GM18505 (cell line): ENCODE data around the gene UBN2.

Experiments
- ATAC-seq: cut with Tn5 transposase; IDR thresholded peaks from one replicate; pipeline ENCODE4 v1.9.1; 2021; ENCODE audit not compliant: unreplicated experiment
- POLR2A ChIP-seq: IDR thresholded peaks from 4 replicates; pipeline ENCODE4 v1.6.1; 2011; ENCODE audit warnings: borderline replicate concordance; ENCODE audit not compliant: insufficient read depth, insufficient read length; ENCODE audit errors: extremely low read depth

Gene UBN2

DNA sequence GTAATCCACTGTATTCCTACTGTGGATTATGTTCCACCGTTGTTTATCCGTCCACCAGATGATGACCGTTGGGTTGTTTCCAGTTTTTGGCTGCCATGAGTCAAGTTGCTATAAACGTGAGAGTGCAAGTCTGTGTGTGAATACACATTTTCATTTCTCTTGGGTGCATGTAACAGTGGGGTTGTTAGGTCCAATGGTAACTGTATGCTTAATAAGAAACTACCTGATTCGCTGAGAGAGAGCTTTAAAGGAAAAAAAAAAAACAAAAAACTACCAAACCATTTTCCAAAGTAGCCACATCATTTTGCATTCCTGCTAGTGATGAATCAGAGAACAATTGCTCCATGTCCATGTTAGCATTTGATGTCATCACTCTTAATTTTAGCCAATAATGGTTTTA is 15.9 kb downstream of the UBN2 start:
- no peak for TF ChIP-seq POLR2A
- no peak for ATAC-seq

DNA sequence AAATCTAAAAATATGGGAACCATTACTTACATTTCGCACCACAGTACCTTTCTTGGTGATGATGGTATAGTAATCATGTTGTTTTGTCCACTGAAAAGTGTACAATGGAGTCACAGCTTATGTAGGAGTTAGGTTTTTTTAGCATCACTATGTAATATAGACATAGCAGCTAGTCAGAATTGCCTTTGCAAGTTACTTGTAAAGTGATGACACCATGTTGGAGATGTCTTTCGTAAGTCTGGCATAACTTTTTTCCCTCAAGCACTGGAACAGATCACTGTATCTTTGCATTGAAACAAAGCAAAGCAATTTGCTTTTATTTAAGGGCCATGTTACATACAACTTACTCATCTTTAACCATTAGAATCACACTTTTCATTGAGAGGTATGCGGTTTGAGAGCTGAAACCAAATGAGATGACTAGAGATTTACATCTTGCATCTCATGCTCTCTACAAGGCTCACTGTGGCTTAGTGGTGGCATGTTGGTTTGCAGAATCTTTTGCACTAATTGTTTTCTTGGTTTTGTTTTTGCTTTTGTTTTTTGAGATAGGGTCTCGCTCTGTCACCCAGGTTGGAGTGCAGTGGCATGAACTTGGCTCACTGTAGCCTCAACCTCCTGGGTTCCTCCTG is 18.3 kb downstream of the UBN2 start:
- ATAC-seq, result no peak
- no peak for TF ChIP-seq POLR2A

GRCh38 chr7:139252451-139252850 is 21.4 kb downstream of the UBN2 start:
- no peak for ATAC-seq
- no peak for TF ChIP-seq POLR2A

DNA sequence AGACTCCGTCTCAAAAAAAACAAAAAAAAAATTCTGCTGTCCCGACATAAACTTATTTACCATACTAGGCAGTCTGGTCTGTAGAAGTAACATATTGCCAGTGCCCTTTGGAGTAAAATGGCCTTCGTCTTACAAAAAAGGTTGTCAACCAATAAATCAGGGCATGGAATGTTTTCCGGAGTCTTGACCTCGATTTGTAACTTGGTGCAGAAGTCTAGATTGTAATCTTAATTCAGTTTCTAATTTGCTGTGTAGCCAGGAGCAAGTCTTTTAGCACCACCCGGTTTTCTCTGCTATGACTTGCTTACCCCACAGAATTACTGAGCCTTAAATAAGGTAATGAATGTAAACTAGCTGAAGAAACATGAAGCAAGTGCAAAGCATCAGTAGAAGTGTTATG is 23.2 kb downstream of the UBN2 start:
- ATAC-seq, result no peak

DNA sequence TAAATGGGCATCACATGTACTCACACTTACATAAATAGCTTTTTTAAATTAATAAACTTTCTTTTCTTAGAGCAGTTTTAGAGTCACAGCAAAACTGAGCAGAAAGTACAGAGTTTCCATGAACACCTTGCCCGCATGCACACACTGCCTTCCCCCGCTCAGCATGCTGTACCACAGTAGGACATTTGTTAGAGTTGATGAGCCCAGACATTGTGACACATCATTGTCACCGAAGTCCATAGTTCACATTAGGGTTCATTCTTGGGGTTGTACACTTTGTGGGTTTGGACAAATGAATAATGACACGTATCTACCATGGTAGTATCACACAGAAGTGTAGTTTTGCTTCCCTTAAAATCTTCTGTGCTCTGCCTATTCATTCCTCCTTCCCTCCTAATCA is 23.7 kb downstream of the UBN2 start:
- TF ChIP-seq POLR2A, result no peak
- no peak for ATAC-seq

More for the DNA sequence above, 23.2 kb downstream of the UBN2 start:
- TF ChIP-seq POLR2A, result no peak

GRCh38 chr7:139255290-139255689 is 24.3 kb downstream of the UBN2 start:
- TF ChIP-seq POLR2A, result no peak

GRCh38 chr7:139259142-139259541 is 28.1 kb downstream of the UBN2 start:
- TF ChIP-seq POLR2A, result no peak
- ATAC-seq, result no peak

More at GRCh38 chr7:139255290-139255689, 24.3 kb downstream of the UBN2 start:
- ATAC-seq, result no peak

GRCh38 chr7:139264220-139264619 is 33.2 kb downstream of the UBN2 start:
- no peak for ATAC-seq
- TF ChIP-seq POLR2A, result no peak

DNA sequence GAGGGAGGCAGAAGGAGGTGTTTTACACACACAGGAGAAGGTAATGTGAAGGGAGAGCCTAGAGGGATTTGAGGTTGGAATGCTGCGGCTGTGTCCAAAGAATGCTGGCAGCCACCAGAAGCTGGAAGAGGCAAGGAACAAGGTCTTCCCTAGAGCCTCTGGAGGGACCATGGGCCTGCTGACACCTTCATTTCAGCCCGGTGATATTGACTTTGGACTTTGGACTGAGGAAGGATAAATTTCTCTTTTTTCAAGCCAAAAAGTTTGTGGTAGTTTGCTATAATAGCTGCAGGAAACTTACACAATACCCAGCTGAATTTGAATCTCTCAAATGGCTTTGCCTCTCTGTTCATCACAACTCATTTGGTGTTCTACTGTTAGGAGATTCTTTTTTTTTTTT is 34.6 kb downstream of the UBN2 start:
- no peak for ATAC-seq
- TF ChIP-seq POLR2A, result no peak

GRCh38 chr7:139271718-139272628 is 40.9 kb downstream of the UBN2 start:
- no peak for TF ChIP-seq POLR2A
- no peak for ATAC-seq

DNA sequence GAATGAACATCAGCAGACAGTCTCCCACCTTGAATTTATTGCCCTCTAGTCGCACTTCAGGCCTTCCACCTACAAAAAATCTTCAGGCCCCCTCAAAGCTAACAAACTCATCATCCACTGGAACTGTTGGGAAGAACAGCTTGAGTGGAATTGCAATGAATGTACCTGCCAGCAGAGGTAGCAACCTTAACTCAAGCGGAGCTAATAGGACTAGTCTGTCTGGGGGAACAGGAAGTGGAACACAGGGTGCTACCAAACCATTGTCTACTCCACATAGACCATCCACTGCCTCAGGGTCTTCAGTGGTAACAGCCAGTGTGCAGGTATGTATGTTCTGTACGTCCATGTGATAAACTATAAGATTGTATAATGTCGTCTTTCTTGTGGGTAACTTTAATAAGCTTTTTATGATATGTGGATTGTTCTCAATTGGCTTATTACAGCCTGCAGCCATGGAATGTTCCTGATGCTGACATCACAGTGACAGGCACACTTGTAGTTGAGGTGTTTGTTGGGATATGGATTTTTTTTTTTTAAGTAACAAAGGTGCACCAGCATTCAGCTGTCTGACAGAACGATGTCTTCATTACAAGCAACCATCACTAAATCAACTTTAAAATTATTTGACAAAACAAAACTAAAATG is 53.3 kb downstream of the UBN2 start:
- no peak for TF ChIP-seq POLR2A
- no peak for ATAC-seq

DNA sequence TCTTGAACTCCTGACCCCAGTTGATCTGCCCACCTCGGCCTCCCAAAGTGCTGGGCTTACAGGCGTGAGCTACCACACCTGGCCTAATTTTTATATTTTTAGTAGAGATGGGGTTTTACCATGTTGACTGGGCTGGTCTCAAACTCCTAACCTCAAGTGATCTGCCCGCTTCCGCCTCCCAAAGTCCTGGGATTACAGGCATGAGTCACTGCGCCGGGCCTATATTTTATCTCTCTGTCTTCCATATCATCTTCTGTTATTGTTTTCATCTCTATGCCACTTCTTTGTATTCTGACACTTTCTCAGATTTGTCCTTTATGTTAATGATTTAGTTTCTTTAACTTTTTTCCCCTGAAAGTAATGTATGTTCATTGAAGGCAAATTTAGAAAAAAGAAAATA is 55.1 kb downstream of the UBN2 start:
- no peak for ATAC-seq
- no peak for TF ChIP-seq POLR2A

DNA sequence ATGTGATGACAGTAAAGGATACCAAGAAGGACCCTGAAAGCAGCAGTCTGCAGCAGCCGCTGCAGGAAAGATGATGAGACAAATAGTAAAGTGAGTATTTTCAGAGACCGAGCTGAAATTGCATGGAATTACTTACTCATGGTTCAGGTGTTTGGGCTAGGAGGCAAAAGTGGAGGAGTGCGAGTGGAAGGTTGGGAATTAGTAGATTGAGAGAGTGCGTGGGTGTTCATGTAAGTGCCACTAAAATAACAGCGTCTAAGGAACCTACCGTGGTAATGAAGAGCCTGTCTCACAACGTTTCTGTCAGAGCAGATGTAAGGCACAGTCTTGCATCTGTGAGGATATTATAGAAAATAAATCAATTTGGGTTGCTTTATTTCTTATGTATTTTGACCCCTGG is 61.8 kb downstream of the UBN2 start:
- ATAC-seq, result no peak
- no peak for TF ChIP-seq POLR2A
